NCI-H446 (cell line): Measurements from ENCODE around the gene CCER1.
A peak's percentile ranks its signal among the peaks of the same experiment; 100 is the strongest.
"Not testable (repeated sequence)": the region's sequence is repeated elsewhere in the genome, so short reads cannot be mapped to it uniquely, and the experiment has no call there.

Source experiments
- DNase-seq, 2 experiments: peaks; one replicate each; lab custom pipeline; 2025; lab: John Stamatoyannopoulos, UW

The CCER1 gene, protein sequence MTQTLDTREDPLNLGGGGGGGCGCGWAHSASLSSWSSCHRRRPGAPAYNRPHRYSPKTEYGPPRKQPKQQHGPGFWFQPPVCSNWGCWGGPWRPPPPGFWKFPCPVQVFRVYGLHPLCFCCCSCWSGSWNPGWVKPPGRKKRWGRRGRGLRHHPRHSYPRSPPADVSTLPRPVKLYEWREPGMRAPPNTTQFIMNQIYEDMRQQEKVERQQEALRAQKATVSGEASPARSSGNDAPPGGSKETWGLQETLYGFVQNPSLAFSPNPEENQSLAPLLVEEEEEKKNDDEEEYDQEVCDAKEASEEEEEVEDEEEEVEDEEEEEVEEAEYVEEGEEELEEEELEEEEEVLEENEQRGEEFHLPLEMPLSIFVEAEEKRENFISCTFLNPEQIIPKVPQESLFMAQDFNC

DNA sequence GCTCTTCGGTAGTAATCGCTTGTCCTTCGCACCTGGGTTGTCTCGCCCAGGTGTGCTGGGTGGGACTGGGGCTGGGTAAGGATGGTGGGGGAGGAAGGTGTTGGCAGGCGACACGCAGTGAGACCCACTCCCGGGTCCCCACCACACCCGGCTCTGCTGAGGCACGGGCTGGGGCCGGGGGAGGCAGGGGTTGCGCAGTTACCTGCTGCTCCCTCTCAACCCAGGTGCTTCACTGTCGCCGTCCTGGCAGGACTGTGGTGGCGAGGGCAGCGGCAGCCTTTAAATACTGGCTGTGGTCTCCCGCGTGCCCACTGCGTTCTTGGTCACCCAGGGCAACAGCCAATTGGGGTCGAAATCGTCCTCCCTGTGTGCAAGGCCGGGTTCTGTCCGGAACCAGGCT, at the start of gene CCER1:
Gene CCER1 (minus strand): TSS at position 256 of the 400 bp plus-strand sequence. CDS start 434 bp downstream, outside the sequence.
- no peak for DNase-seq

DNA sequence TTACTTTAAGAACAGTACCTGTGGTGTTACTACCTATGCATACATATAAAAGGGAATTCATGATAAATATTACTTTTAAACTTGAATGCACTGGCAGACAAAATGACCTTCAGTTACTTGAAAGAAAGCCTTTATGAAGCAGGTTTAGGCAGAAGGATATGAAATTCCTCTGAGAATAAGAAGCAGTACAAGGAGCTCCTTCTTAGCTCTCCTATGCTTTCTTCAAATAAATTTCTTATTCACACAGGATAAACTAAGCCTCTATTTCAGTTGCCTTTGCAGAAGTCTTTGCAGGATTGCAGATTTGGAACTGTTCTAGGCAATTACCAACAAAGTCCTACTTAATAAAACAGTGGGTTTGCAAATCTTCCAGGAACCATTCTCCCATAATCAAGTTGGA, 48.8 kb upstream of the CCER1 start:
- DNase-seq, result no peak

DNA sequence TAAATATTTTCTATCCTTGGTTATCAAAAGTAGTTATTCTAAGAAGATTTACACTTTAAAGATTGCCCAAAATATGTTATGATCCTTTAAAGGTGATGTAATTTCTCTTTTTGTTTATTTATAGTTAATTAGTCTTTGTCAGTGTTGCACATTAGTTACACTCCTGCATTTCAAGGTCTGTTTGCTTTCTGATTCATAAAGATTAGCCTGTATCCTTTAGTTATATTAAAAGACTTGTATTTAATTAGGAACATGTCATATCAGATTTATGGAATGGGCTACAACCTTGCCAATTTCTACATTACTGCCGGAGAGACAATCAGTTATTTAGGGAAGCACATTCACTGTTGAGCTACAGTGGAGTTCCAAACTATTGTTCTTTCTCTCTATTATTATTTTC, 46.3 kb upstream of the CCER1 start:
- DNase-seq, result no peak

DNA sequence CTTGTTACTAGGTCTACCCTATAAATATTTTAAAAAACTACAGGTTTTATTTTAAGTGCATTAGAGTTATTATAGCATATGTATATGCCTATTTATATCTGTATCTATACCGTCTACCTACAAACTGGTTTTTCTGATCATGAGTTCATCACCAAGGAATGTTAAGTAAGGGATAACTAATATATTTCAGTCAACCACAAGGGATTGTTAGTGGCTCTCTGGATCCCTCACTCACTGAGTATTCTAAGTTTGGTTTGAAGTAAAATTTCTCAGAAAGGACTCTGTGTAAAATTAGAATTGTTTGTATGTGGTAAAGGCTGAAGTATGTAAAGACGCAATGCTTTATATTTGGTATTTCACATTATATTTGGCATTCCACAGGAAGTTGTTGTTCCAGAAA, 45.0 kb upstream of the CCER1 start:
- DNase-seq, result no peak

DNA sequence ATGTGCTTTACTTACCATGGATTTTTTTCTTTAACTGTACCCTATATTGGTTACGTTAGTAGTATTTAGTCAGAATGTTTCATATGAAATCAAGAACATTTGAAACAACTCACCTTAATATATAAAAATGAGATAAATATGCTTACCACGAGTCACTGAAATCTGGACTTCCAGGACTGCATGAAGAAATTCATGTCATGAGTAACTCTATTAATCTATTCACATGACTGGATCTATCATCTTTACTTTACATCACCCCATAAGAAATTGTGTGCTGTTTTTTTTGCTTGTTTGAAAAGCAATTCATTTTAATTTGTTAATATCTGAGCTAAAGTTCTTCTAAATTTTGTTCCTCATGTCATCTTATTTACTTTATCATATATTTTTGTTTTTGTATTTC, 44.6 kb upstream of the CCER1 start:
- DNase-seq, result no peak

DNA sequence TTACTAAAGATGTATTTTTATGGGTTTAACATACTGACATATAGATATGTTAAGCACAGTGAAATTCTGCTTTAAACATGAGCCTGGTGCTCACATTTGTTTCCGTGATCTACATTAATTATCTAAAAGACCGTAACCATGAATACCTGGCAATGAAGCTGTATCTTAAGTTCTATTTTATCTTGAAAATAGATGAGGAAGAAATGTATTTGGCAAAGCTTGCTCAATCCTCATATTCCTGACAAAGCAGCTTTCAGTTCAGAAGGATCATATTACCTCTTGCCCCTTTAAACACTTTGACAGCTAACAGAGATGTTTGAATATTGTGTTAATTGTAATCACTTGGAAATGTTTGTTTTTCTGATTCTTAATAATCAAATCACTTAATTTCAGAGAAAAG, 40.0 kb upstream of the CCER1 start:
- peak in 1 of 2 experiments; percentile 3 for DNase-seq

DNA sequence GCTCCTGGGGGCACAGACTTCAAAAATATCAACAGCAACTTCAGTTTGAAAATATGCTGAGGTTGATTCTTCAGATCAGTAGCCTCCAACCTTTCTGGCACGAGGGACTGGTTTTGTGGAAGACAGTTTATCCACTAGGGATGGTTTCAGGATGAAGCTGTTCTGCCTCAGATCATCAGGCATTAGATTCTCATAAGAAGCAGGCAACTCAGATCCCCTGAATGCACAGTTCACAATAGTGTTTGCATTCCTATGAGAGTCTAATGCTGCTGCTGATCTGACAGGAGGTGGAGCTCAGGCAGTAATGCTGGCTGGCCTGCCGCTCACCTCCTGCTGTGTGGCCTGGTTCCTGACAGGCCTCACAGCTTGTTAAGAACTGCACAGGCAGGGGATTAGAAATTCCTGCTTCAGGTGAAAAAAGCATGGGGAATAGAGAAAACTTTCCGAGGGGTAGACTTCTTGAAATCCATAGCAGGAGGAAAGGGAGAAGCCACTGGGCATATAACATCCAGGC, 37.0 kb upstream of the CCER1 start:
- DNase-seq, result no peak

DNA sequence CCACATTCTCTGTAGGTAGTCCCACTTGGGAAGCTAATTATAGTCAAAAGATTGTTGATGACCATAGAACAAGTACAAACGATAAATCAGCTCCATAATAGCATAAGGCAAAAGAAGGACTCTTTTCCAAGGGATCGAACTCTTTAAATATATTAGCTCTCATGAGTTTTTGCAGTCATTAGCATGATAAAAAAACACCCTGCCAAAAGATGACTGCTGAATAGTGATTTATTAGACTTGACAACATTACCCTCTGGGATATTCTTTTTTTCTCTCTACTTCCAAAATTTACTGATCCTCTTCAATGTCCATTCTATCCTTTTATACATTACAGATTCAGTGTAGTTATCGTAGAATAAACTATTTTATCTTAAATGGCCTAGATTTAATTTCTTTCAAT, 35.6 kb upstream of the CCER1 start:
- DNase-seq, result no peak

DNA sequence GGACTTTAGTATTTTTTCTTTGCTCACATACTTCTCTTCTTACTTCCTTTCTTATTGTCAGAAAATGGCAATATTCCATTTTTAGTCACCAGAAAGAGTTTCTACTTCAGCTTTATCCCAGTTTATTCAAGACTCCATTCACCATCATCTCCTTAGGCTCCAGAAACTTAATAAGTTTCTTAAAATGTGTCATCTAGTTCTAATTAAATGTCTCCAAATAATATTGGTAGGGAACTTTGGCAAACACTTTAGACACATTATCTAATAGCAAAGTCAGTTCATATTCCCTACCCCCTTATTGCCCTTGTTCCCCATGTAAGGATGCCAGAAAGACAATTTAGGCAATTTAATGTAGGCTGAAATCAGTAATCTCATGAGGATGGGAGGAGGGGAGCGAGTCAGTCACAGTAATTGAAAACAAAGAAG, 34.7 kb upstream of the CCER1 start:
- DNase-seq, result no peak

DNA sequence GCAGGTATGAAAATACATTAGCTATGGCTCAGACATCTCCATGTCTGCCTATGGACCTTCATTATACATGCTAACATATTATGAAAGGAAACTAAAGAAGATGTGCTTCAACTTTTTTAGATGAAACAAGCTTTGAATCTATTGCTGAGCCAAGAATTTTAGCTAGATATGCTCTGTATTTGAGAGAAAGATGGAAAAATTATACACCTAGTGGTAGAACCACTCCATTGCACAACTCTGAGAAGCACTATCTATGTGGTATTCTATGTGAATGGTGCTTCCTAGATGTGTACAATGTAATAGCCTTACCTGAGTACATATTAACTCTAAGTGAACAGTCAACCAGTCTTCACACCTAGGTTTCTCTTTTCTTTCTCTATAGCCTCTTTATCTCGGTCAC, 32.5 kb upstream of the CCER1 start:
- no peak for DNase-seq

DNA sequence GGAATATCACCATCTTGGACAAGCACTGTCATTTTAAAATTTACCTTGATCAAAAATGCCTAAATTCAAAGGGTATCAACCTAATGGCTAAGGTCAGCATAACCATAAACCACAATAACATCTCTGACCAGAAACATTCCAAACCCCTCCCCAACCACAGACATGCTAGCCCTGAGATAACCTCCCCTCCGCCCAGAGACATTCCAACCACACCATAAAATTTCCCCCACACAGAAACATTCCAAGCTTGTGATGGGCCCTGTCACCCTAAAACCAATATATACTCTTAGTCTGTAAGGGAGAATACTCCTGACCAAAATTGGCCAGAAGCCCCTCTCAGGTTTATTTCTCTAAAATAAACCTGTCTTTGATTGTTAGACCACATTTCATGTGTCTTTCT, 32.1 kb upstream of the CCER1 start:
- DNase-seq, result no peak

DNA sequence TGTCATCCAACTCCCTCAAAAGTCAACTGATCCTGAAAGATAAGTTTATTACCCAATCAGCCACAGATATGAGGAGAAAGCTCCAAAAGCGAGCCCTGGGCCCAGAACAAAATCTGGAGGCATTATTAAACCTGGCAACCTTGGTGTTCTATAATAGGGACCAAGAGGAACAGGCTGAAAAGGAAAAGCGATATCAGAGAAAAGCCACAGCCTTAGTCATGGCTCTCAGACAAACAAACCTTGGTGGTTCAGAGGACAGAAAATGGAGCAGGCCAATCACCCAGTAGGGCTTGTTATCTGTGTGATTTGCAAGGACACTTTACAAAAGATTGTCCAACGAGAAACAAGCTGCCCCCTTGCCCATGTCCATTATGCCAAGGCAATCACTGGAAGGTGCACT, 30.4 kb upstream of the CCER1 start:
- DNase-seq, result not testable (repeated sequence)

DNA sequence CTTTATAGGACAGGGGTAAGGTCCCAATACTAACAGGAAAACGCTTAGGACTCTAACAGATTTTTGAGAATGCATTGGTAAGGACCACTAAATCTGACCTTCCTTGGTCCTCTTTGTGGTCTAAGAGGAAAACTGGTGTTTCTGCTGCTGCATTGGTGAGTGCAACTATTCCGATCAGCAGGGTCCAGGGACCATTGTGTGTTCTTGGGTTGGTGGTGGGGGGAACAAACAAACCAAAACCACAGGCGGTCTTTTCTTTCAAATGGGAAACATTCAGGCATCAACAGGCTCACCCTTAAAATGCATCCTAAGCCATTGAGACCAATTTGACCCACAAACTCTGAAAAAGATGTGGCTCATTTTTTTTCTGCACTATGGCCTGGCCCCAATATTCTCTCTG, 29.1 kb upstream of the CCER1 start:
- DNase-seq, result no peak

DNA sequence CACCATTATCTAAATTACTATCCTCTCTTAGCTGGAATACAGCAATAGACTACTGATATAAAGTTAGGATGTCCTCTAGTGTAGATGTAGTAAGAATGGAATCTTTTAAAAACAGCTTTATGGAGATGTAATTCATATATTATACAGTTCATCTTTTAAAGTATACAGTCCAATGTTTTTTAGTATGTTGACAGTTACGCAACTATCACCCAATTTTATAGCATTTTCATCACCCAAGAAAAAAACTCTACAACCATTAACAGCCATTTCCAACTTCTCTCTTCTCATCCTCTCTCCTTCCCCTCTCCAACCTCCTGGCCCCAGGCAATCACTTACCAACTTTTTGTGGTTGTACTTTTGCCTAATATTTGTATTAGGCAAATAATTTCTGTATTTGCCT, 27.2 kb upstream of the CCER1 start:
- no peak for DNase-seq

DNA sequence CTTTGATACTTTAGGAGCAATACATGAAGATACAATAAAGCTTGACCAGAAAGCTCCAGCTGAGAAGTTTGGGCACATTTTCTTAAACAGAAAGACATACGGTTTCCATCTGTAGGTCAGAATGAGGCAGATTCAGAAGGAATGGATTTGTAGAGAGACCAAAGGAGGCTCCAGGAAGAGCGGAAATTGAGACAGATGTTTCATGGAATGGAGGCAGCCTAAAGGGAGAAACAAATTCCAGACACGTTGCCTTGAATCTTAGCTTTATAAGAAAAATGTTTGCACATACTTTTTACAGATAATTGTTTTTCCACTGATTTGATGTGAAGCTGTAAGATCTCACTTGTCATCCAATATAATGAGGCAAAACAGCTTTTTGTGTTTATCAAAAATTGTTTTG, 25.0 kb upstream of the CCER1 start:
- no peak for DNase-seq

DNA sequence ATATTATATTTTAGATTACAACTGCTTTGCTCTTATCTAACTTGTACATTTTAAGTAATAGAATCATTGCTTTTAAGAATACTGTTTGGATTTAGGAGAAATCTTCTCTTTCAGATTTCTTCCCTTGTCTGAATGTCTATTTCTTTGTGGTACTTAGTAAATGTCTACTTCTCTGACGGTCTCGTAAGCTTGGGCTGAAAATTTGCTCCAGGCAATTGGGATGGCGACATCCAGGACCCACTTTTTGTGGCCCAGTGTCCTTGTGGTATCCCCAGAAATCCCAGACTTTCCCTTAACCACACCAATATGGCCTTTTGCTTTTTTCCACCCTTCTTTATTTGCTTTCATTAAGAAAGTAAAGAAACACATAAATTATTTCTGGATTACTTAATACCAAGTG, 24.0 kb upstream of the CCER1 start:
- no peak for DNase-seq

DNA sequence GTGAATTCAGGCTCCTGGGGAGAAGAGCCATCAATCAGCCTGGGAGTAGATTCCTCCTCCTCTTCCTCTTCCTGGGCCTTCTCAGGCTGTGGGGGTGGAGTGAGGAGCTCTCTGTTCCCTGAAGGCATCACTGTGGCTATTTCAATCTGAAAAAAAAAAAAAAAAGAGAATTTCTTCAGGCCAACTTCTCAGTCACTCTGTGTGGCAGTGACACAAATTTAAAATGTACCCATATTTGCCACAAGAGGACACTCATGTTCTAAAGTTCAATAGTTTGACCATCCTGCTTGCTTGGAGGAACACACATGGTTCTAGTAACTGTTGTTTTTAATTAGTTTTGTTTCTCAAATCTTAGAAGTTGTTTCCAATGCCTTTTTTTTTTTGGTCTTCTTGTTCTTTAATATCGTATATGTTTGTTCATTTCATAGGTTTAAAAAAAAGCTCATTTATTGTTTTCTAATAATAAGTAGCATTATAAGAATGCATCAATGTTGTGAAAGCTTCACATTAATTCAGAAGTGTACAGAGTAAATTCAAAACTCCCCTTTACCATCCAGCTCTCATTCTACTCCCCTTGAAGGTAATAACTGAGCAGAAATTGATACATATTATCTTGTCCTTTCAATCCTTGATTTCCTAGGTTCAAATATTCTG, 23.3 kb upstream of the CCER1 start:
- peak; percentile 37 to 61 for DNase-seq

DNA sequence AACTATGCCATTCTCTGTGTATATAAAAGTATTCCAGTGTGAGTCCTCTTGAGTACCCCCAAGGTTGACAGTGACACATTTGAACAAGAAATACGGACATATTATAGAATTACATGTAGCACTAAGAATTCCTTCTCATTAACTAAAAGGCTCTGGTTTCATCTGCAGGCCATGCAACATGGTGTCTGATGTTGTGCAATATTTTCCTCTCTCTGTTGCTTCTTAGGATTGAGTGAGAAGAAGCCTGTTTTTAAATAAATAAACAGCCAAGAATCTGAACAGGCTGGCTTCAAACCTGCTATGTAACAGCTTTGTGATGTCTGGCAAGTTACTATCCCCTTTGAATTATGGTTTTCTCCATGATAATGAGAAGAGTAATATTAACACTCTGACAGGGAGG, 22.2 kb upstream of the CCER1 start:
- no peak for DNase-seq

DNA sequence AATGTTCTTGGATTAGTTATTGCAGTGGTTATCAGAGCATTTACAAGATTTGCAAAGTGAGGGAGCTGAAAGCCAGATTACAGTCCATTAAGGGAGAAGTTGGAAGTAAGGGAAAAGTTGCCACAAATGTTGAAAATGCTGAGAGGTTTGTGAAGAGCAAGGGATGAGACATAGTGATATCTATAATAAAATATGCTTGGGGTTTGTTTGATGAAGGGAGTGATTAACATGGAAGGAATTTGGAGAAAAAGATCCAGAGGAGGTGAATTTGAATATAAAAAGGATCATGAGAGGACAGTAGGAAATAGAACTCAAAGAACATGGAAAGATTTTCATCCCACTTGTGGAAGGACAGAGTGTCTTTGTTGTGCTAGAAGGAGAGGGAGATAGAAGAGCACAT, 19.3 kb upstream of the CCER1 start:
- DNase-seq, result no peak

DNA sequence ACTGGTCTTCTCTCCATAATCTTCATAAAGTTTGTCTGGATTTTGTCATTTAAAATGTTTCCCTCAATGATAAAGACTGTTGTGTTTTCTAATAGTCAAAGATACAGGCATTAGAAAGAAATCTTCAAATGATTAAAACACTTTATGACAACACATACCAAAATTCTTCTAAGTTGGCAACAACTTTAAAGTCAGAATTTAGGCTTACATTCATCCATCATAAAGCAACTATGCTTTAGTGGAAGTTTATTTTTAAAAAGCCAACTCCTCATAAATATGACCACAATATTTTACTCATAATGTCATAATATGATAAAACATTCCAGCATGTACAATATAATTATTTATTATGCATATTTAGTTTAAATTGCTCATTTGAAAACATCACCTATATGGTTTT, 17.2 kb upstream of the CCER1 start:
- no peak for DNase-seq

DNA sequence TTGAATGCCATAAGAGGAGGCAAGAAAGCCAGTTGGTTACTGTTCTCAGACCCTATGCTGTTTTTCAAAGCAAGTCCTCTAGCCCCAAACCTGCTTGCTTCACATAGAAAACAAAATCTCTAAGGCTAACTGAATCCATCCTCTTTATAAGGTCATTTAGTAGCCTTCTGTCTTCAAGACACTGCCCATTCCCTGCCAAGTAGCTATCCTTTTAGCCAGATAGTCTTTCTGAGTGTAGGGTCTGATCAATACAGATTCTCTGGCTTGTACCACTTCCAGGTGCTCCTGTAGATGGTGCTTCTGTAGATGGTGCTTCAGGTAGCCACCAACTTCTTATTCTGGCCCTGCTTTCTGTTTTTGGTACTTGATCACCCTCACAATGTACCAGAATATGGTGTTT, 15.9 kb upstream of the CCER1 start:
- DNase-seq, result no peak

DNA sequence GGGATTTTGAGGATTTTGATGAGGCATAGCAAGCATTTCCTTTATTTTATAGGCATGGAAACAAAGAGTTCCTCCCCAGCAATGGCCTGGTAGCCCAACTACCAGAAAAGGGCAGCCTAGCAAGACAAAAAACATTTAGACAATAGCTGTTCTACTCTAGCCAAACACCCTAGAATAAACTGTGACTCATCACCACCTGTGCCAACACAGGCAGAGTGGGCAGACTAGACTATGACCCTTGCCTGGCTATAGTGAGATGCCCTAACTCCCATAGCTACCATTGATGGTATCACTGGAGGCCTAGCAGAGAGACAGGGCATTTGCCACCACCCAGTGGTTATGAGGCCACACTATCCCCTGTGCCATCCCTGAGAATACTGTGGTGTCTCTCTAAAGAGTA, 15.5 kb upstream of the CCER1 start:
- DNase-seq, result no peak

DNA sequence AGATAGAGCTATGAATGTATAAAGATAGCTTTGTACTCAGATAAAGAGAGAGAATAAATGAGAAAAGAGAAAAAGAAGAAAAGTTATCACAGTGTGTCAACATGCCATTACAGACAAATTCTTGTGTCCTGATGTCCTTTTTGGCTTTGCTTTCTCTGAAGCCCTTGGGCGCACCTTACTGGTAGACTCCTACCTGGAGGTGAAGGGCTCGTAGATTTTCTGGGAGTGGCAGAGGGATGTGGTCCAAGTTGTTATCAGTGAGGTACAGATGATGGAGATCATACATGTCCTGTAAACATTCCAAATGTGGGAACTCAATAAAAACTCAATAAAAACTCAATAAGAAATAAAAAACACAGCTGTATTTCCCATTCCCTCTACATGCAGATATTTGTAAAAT, 14.9 kb upstream of the CCER1 start:
- DNase-seq, result no peak

DNA sequence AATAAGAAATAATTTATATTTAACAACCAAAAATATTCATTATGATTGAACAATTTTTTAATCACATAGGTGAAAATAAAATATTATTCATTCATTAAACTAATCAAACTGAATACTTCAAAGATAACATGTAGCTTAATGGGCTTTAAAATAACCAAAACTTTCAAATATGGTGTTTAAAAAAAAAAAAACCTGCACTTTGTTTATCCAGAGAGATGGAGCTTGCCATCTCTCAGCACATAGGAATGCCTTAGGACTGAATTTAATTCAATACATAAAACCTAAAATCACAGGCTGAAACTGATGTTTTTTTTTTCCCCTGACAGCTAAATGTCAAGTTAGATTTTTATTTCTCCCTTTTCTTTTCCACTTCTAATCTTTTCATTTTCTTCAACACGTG, 14.4 kb upstream of the CCER1 start:
- no peak for DNase-seq
